ENCODE measurements around the gene SLC9A2. TPM values are rescaled to one million over a fixed set of nuclear protein-coding genes. Genes with fewer than 3 reads are reported as not detected.

The SLC9A2 gene
- total RNA-seq, 1 donor from 2014 or later: 10.0 TPM

GRCh38 chr2:102585847-102586404 lies 33.4 kb upstream of the SLC9A2 start:
- no peak for DNase-seq (ENCODE audit: extremely low spot score, unreplicated experiment)
- Mint-ChIP-seq H3K27me3 (no peaks in the 10 kb centered on the region), H3K9me3 (no peaks in the 10 kb centered on the region), H3K27ac (peak overlapping the region; percentile 48), H3K36me3 (no peaks in the 10 kb centered on the region), H3K4me1 (ENCODE audit: unreplicated experiment) (peaks cover 11% of the 10 kb centered on the region), H3K4me3 (no peak overlapping the region)
- no peak for TF ChIP-seq CTCF (conservative IDR thresholded peaks at IDR 0.05)

GRCh38 chr2:102588213-102588939 lies 31.0 kb upstream of the SLC9A2 start:
- H3K9me3 Mint-ChIP-seq: no peaks in the 10 kb centered on the region
- no peak for TF ChIP-seq CTCF (conservative IDR thresholded peaks at IDR 0.05)
- H3K4me1 Mint-ChIP-seq (ENCODE audit: unreplicated experiment): peaks cover 14% of the 10 kb centered on the region
- no peak for DNase-seq (ENCODE audit: extremely low spot score, unreplicated experiment)
- H3K4me3 Mint-ChIP-seq: no peak overlapping the region
- peak overlapping the region; percentile 37 for H3K27ac Mint-ChIP-seq
- no peaks in the 10 kb centered on the region for H3K36me3 Mint-ChIP-seq
- H3K27me3 Mint-ChIP-seq: no peaks in the 10 kb centered on the region

GRCh38 chr2:102589444-102589843 lies 29.9 kb upstream of the SLC9A2 start:
- no peak for TF ChIP-seq CTCF (conservative IDR thresholded peaks at IDR 0.05)
- Mint-ChIP-seq H3K4me3 (no peak overlapping the region), H3K27me3 (no peaks in the 10 kb centered on the region), H3K36me3 (no peaks in the 10 kb centered on the region), H3K9me3 (no peaks in the 10 kb centered on the region), H3K27ac (peak overlapping the region; percentile 3), H3K4me1 (ENCODE audit: unreplicated experiment) (peaks cover 14% of the 10 kb centered on the region)
- no peak for DNase-seq (ENCODE audit: extremely low spot score, unreplicated experiment)

- DNase-seq (ENCODE audit: extremely low spot score, unreplicated experiment): no peak
- Mint-ChIP-seq H3K27me3 (no peaks in the 10 kb centered on the region), H3K36me3 (no peaks in the 10 kb centered on the region), H3K4me1 (ENCODE audit: unreplicated experiment) (peaks cover 14% of the 10 kb centered on the region), H3K27ac (no peak overlapping the region), H3K4me3 (peak overlapping the region; percentile 2), H3K9me3 (no peaks in the 10 kb centered on the region)
- no peak for TF ChIP-seq CTCF (conservative IDR thresholded peaks at IDR 0.05)
Observed at GRCh38 chr2:102591491-102592045, 27.8 kb upstream of the SLC9A2 start.

GRCh38 chr2:102592601-102593000 lies 26.8 kb upstream of the SLC9A2 start:
- no peak overlapping the region for H3K4me3 Mint-ChIP-seq
- no peaks in the 10 kb centered on the region for H3K9me3 Mint-ChIP-seq
- H3K36me3 Mint-ChIP-seq: no peaks in the 10 kb centered on the region
- peaks cover 14% of the 10 kb centered on the region for H3K4me1 Mint-ChIP-seq (ENCODE audit: unreplicated experiment)
- TF ChIP-seq CTCF (conservative IDR thresholded peaks at IDR 0.05): peak; percentile 63
- DNase-seq (ENCODE audit: extremely low spot score, unreplicated experiment): no peak
- no peak overlapping the region for H3K27ac Mint-ChIP-seq
- H3K27me3 Mint-ChIP-seq: no peaks in the 10 kb centered on the region
